ENCODE measurements around the gene HELQ. TPM values are rescaled to one million over a fixed set of nuclear protein-coding genes. Genes with fewer than 3 reads are reported as not detected.

The HELQ gene
- total RNA-seq, 1 donor from 2014 or later, result 15.9 TPM

DNA sequence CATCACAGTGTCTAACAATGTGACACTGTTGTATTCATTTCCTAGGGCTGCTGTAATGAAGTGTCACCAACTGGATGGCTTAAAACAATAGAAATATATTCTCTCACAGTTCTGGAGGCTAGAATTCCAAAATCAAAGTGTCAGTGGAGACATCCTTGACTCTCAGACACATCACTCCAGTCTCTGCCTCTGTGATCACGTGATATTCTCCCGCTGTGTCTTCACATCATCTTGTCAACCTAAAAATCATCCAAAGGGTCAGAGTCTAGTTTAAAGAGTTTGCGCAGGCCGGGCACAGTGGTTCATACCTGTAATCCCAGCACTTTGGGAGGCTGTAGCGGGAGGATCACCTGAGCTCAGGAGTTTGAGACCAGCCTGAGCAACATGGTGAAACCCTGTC is 84.4 kb downstream of the HELQ start:
- no peak for DNase-seq (ENCODE audit: low spot score)

DNA sequence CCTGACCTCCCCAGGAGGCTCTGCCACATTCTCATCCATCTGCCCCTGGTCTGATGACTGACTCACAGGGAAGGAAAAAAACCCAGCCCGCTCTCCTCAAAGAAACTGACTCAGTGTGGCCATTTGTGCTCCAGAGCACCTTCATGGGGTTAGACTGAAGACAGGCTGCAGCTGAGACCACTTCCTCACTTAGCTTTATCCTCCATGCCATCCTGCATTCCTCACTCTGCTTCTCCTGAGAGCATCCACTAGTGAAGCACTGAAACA is 85.0 kb downstream of the HELQ start:
- no peak for DNase-seq (ENCODE audit: low spot score)

DNA sequence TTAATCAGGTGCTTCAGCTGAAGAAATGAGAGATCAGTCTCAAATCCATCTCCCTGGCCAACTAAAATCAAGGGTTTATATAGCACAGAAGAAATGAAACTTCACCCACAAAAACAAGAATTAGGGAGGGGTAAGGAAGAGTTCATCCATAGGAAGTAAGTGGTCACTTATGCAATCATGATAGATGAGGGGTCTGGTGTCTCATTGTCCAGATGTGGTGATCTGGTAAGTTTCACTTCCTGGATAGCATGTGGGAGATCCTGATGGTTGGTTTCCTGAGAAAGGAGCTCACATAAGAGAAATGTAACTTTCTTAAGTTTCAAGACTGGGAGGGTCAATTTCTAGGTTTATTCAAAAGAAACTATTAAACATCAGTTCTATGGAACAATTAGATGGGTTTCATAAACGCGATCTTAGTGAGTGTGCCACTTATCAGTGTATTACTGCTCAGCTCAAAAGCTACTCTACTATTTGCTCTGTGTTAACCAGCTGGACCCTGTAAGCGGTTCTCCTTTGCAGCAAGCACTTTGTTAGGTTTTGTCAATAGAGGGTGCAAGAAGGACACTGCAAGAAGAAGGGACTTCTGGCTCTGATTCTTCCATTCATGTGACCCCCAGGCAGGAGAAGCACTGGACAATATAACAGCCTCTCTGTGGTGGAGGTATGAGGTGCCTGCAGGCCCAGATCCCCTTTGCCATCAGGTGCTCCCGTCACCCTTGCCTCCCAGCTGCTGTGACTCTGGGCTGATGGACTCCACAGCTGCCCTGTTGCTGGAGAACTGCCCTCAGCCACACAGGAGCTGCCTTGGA is 85.6 kb downstream of the HELQ start:
- no peak for DNase-seq (ENCODE audit: low spot score)

- no peak for DNase-seq (ENCODE audit: low spot score)
Measured at GRCh38 chr4:83364312-83364711, 91.3 kb downstream of the HELQ start.

GRCh38 chr4:83362492-83363329 is 92.9 kb downstream of the HELQ start:
- DNase-seq (ENCODE audit: low spot score), result no peak

DNA sequence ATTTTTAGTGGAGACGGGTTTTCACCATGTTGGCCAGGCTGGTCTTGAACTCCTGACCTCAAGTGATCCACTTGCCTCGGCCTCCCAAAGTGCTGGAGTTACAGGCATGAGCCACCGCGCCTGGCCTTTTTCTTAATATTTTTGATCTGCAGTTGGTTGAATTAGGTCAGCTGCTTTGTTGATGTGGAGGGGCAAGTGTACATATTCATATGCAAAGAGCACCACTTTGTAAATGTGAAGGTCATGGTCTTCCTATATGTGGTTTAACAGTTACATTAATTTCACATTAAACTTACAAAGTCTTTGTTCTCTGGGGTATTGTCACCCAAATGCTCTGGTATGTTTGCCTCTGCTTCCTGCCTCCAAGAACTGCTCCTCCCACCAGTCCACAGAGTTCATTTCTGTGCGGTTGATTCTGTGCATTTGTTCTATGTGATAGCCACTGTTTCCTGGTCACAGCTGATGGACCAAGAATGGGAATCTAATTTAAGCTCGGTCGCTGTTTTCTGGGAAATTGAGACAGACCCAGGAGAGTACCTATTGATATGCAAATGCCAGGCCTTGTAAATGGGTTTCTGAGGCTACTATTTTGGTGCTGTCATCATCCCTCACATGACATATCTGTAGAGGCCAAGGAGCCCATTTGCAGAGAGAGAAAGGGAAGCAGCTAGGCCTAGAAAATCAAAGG is 94.1 kb downstream of the HELQ start:
- DNase-seq (ENCODE audit: low spot score), result no peak

DNA sequence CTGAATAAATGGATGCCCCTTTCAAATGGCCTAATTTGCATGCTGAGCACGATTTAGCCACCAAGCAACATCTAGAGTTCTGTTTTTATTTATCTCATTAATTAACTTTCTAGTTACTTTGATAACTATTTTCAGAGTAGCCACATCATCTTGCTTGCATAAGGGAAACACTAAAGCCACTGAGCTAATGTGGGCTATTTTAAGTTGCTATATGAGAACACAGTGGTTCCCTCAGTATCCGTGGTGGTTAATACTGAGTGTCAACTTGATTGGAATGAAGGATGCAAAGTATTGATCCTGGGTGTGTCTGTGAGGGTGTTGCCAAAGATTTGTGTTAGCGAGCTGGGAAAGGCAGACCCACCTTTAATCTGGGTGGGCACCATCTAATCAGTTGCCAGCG is 95.6 kb downstream of the HELQ start:
- DNase-seq (ENCODE audit: low spot score), result no peak

- DNase-seq (ENCODE audit: low spot score), result no peak
Measured at GRCh38 chr4:83358410-83358809, 97.2 kb downstream of the HELQ start.

Other genes with a start within 250 kb of the HELQ start
- gene COQ2, start 171.0 kb downstream of the HELQ start, total RNA-seq, result 14.5 TPM
- 1.1 TPM for gene HPSE, start 121.0 kb downstream of the HELQ start, total RNA-seq
- gene MRPS18C, start 235 bp upstream of the HELQ start, total RNA-seq, result 42.8 TPM
- gene ABRAXAS1, start 29.3 kb upstream of the HELQ start, total RNA-seq, result 12.7 TPM
- 3.3 TPM for gene GPAT3, start 80.3 kb upstream of the HELQ start, total RNA-seq